Neural progenitor cell (in vitro differentiated cells): Measurements from ENCODE around the gene ZDHHC6. TPM values are rescaled to one million over a fixed set of nuclear protein-coding genes. Genes with fewer than 3 reads are reported as not detected.

Experiments
- DNase-seq: peaks from one replicate; pipeline ENCODE4 v3.0.0-alpha.2; 2016; ENCODE audit warnings: low spot score
- H2AFZ ChIP-seq: fragments of 200-600 bp; sonication (generic); replicated peaks from 2 replicates; pipeline ENCODE4 v1.6.1; 2016; ENCODE audit warnings: antibody characterized with exemption
- H3F3A ChIP-seq: fragments of 200-600 bp; sonication (generic); 2 replicates; pipeline ENCODE4 v1.6.1; 2016; ENCODE audit warnings: antibody characterized with exemption, low read depth
- H3K27ac ChIP-seq: fragments of 200-600 bp; sonication (generic); 2 replicates; pipeline ENCODE4 v1.5.1; 2016; ENCODE audit warnings: mild to moderate bottlenecking
- H3K27me3 ChIP-seq: fragments of 200-600 bp; sonication (generic); 2 replicates; pipeline ENCODE4 v1.6.1; 2016; ENCODE audit warnings: mild to moderate bottlenecking, moderate library complexity
- H3K36me3 ChIP-seq: fragments of 200-600 bp; sonication (generic); 2 replicates; pipeline ENCODE4 v1.5.1; 2016
- H3K4me1 ChIP-seq: fragments of 200-600 bp; sonication (generic); 2 replicates; pipeline ENCODE4 v1.6.1; 2016; ENCODE audit warnings: mixed run types
- H3K4me2 ChIP-seq: fragments of 200-600 bp; sonication (generic); 2 replicates; pipeline ENCODE4 v1.6.1; 2016
- H3K4me3 ChIP-seq: fragments of 200-600 bp; sonication (generic); 2 replicates; pipeline ENCODE4 v1.5.1; 2016
- H3K79me2 ChIP-seq: fragments of 200-600 bp; sonication (generic); 2 replicates; pipeline ENCODE4 v1.6.1; 2016; ENCODE audit warnings: low read depth
- H3K9ac ChIP-seq: fragments of 200-600 bp; sonication (generic); 2 replicates; pipeline ENCODE4 v1.6.1; 2016
- H3K9me3 ChIP-seq: fragments of 200-600 bp; sonication (generic); 2 replicates; pipeline ENCODE4 v1.5.1; 2016; ENCODE audit warnings: low read depth
- H4K20me1 ChIP-seq: fragments of 200-600 bp; sonication (generic); 2 replicates; pipeline ENCODE4 v1.6.1; 2016; ENCODE audit warnings: low read depth
- H3K27ac Mint-ChIP-seq: 3 replicates; pipeline ENCODE4 v1.8.0; 2021; ENCODE audit warnings: mixed read lengths
- H3K27me3 Mint-ChIP-seq: 2 replicates; pipeline ENCODE4 v1.8.0; 2022; ENCODE audit warnings: low read depth, mild to moderate bottlenecking, inconsistent platforms, moderate library complexity, mixed read lengths; ENCODE audit not compliant: insufficient read depth
- H3K36me3 Mint-ChIP-seq: 3 replicates; pipeline ENCODE4 v1.8.0; 2021; ENCODE audit warnings: mixed read lengths
- H3K4me1 Mint-ChIP-seq: 3 replicates; pipeline ENCODE4 v1.8.0; 2021; ENCODE audit warnings: mixed read lengths
- H3K4me3 Mint-ChIP-seq: 3 replicates; pipeline ENCODE4 v1.8.0; 2021; ENCODE audit warnings: mild to moderate bottlenecking, moderate library complexity, mixed read lengths
- H3K9me3 Mint-ChIP-seq: 3 replicates; pipeline ENCODE4 v1.8.0; 2020; ENCODE audit warnings: mixed read lengths
- EZH2 ChIP-seq: fragments of 200-600 bp; sonication (generic); IDR thresholded peaks from 2 replicates; pipeline ENCODE4 v1.6.1; 2017; ENCODE audit warnings: antibody characterized with exemption, mild to moderate bottlenecking, moderate library complexity
- EZH2phosphoT487 ChIP-seq: fragments of 200-600 bp; sonication (generic); IDR thresholded peaks from 2 replicates; pipeline ENCODE4 v1.6.1; 2017; ENCODE audit warnings: antibody characterized with exemption
- total RNA-seq: library from RNA; depleted of rRNA; stranded (reverse); fragments of >200 nt; gene quantifications from 2 replicates; pipeline ENCODE4 v1.2.3, GENCODE V29; 2015; ENCODE audit warnings: low replicate concordance
- TF ChIP-seq, protein P1 (sequence below): fragments of 200-600 bp; sonication (generic); IDR thresholded peaks from 2 replicates; pipeline ENCODE4 v1.5.1; 2017; ENCODE audit warnings: antibody characterized with exemption, mild to moderate bottlenecking

Gene ZDHHC6
- total RNA-seq, 1 donor from 2014 or later = 37.7 TPM

- H3K27me3 ChIP-seq = no peaks in the 10 kb centered on the region
- H3F3A ChIP-seq = peaks cover 7% of the 10 kb centered on the region
- no peak overlapping the region for H2AFZ ChIP-seq
- Mint-ChIP-seq H3K36me3 (peaks cover 7% of the 10 kb centered on the region), H3K4me3 (no peak overlapping the region), H3K27me3 (no peaks in the 10 kb centered on the region), H3K9me3 (no peaks in the 10 kb centered on the region), H3K27ac (no peak overlapping the region), H3K4me1 (no peaks in the 10 kb centered on the region)
- H3K4me3 ChIP-seq = no peak overlapping the region
- no peaks in the 10 kb centered on the region for H3K9me3 ChIP-seq
- H3K27ac ChIP-seq = no peak overlapping the region
- H3K4me2 ChIP-seq = no peak overlapping the region
- TF ChIP-seq EZH2phosphoT487 (no peak), EZH2 (no peak)
- TF ChIP-seq, protein P1, sequence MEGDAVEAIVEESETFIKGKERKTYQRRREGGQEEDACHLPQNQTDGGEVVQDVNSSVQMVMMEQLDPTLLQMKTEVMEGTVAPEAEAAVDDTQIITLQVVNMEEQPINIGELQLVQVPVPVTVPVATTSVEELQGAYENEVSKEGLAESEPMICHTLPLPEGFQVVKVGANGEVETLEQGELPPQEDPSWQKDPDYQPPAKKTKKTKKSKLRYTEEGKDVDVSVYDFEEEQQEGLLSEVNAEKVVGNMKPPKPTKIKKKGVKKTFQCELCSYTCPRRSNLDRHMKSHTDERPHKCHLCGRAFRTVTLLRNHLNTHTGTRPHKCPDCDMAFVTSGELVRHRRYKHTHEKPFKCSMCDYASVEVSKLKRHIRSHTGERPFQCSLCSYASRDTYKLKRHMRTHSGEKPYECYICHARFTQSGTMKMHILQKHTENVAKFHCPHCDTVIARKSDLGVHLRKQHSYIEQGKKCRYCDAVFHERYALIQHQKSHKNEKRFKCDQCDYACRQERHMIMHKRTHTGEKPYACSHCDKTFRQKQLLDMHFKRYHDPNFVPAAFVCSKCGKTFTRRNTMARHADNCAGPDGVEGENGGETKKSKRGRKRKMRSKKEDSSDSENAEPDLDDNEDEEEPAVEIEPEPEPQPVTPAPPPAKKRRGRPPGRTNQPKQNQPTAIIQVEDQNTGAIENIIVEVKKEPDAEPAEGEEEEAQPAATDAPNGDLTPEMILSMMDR = no peak
- H3K4me1 ChIP-seq = no peaks in the 10 kb centered on the region
- no peak overlapping the region for H3K9ac ChIP-seq
- peaks cover 13% of the 10 kb centered on the region for H3K36me3 ChIP-seq
- no peaks in the 10 kb centered on the region for H3K79me2 ChIP-seq
- no peaks in the 10 kb centered on the region for H4K20me1 ChIP-seq
- no peak for DNase-seq
Observed at GRCh38 chr10:112438356-112438755, 8.4 kb downstream of the ZDHHC6 start.

DNA sequence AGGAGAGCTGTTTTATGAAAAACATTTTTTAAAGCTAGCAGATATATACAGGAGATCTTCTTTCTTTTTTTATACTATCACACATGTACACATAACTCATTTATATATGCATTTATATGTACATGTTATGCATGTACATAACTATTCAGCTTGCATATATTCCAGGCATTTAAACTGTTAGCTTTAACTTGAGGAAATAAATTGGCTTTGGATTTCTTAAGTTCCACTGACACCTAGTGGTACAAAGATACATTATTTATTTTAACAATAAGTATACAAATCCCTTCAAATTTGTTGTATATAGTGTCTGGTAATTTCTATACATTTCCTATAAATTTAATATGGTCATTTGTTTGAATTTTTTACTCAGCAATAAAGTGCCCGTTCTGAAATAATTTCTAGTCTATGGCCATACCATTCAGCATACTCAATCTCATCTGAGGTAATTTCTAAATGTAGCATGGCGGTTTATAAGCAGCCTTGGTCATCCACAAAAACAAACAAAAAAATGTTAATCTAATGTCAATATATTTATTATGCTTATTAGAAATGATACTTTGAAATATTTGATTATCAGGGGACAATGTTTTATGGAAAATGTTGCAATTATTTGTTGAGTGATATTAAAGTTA, 11.6 kb downstream of the ZDHHC6 start:
- Histone ChIP-seq H3K27ac (no peak overlapping the region), H3K27me3 (no peaks in the 10 kb centered on the region), H3K4me3 (no peak overlapping the region), H3K4me2 (no peak overlapping the region), H3K36me3 (peaks cover 26% of the 10 kb centered on the region), H3K9me3 (no peaks in the 10 kb centered on the region), H2AFZ (no peak overlapping the region), H3K9ac (no peak overlapping the region), H4K20me1 (no peaks in the 10 kb centered on the region), H3K79me2 (no peaks in the 10 kb centered on the region), H3F3A (peaks cover 7% of the 10 kb centered on the region), H3K4me1 (no peaks in the 10 kb centered on the region)
- H3K36me3 Mint-ChIP-seq = peaks cover 8% of the 10 kb centered on the region
- no peak overlapping the region for H3K4me3 Mint-ChIP-seq
- H3K4me1 Mint-ChIP-seq = no peaks in the 10 kb centered on the region
- no peaks in the 10 kb centered on the region for H3K9me3 Mint-ChIP-seq
- DNase-seq = peak; percentile 8
- H3K27me3 Mint-ChIP-seq = no peaks in the 10 kb centered on the region
- TF ChIP-seq, protein P1 = peak; percentile 56
- TF ChIP-seq EZH2phosphoT487 (no peak), EZH2 (no peak)
- no peak overlapping the region for H3K27ac Mint-ChIP-seq

DNA sequence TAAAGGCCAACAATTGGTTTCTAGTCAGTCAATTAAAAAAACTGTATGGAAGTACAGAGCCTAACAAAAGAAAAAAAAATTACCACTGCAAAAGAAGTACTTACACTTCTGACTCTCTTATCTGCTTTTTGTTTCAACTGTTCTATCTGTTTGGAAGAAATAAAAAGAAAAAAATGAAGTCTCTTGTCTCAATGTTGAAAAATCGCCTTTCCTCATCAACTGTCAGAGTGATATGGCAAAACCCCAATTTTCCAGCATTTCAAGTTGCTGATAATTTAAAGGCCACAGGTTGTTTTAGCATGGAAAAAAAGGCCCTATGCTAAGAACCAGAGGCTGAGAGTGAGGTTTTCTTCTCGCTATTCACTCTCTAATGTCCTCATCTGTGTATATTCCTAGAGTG, 13.6 kb downstream of the ZDHHC6 start:
- no peak for TF ChIP-seq EZH2
- Histone ChIP-seq H3K27me3 (no peaks in the 10 kb centered on the region), H3K27ac (no peak overlapping the region), H3K36me3 (peaks cover 26% of the 10 kb centered on the region), H3K4me1 (no peaks in the 10 kb centered on the region), H3K9ac (no peak overlapping the region), H3K4me3 (no peak overlapping the region), H4K20me1 (no peaks in the 10 kb centered on the region), H2AFZ (no peak overlapping the region), H3K4me2 (no peak overlapping the region), H3K79me2 (no peaks in the 10 kb centered on the region), H3K9me3 (no peaks in the 10 kb centered on the region), H3F3A (no peaks in the 10 kb centered on the region)
- Mint-ChIP-seq H3K4me3 (no peak overlapping the region), H3K36me3 (peaks cover 6% of the 10 kb centered on the region), H3K4me1 (no peaks in the 10 kb centered on the region), H3K9me3 (no peaks in the 10 kb centered on the region), H3K27ac (no peak overlapping the region), H3K27me3 (no peaks in the 10 kb centered on the region)
- no peak for DNase-seq

- Histone ChIP-seq H3K9me3 (no peaks in the 10 kb centered on the region), H4K20me1 (no peaks in the 10 kb centered on the region), H3K36me3 (peaks cover 24% of the 10 kb centered on the region), H3K9ac (no peak overlapping the region), H3K4me1 (peaks cover 5% of the 10 kb centered on the region), H3K27ac (no peak overlapping the region), H3K4me3 (no peak overlapping the region), H3F3A (no peaks in the 10 kb centered on the region), H3K27me3 (no peaks in the 10 kb centered on the region), H2AFZ (no peak overlapping the region), H3K4me2 (no peak overlapping the region), H3K79me2 (no peaks in the 10 kb centered on the region)
- Mint-ChIP-seq H3K27me3 (no peaks in the 10 kb centered on the region), H3K9me3 (no peaks in the 10 kb centered on the region), H3K36me3 (peaks cover 6% of the 10 kb centered on the region), H3K27ac (no peak overlapping the region), H3K4me1 (no peaks in the 10 kb centered on the region), H3K4me3 (no peak overlapping the region)
- DNase-seq = no peak
- TF ChIP-seq, protein P1 = no peak
- no peak for TF ChIP-seq EZH2
- TF ChIP-seq EZH2phosphoT487 = no peak
Observed at GRCh38 chr10:112429654-112430230, 17.0 kb downstream of the ZDHHC6 start.
